ENCODE measurements around the gene TRAPPC3L.

The TRAPPC3L gene

GRCh38 chr6:116524236-116524635 is 21.2 kb downstream of the TRAPPC3L start:
- Histone ChIP-seq H3K9me3 (ENCODE audit: insufficient read depth, low read length) (no peaks in the 10 kb centered on the region), H3K4me1 (ENCODE audit: low read length) (peaks cover 24% of the 10 kb centered on the region), H3K27me3 (ENCODE audit: low read depth, low read length) (no peaks in the 10 kb centered on the region), H3K4me3 (ENCODE audit: low read length) (no peak overlapping the region), H2AFZ (ENCODE audit: low read depth, low read length) (no peak overlapping the region), H3K79me2 (ENCODE audit: low read length) (no peaks in the 10 kb centered on the region), H3K36me3 (replicated peaks; ENCODE audit: low read depth, low read length) (no peaks in the 10 kb centered on the region), H4K20me1 (ENCODE audit: insufficient read depth, low read length) (no peaks in the 10 kb centered on the region), H3K27ac (ENCODE audit: low read length) (no peak overlapping the region), H3K9ac (ENCODE audit: low read length) (no peak overlapping the region), H3K4me2 (ENCODE audit: low read length) (no peak overlapping the region)
- TF ChIP-seq CTCF (IDR thresholded peaks at IDR 0.05; ENCODE audit: low read depth, low read length) (no peak), EZH2phosphoT487 (IDR thresholded peaks at IDR 0.05; ENCODE audit: low read depth) (no peak)

GRCh38 chr6:116522896-116523295 is 22.6 kb downstream of the TRAPPC3L start:
- Histone ChIP-seq H3K4me1 (ENCODE audit: low read length) (peaks cover 10% of the 10 kb centered on the region), H2AFZ (ENCODE audit: low read depth, low read length) (no peak overlapping the region), H3K4me2 (ENCODE audit: low read length) (no peak overlapping the region), H3K9ac (ENCODE audit: low read length) (no peak overlapping the region), H3K79me2 (ENCODE audit: low read length) (no peaks in the 10 kb centered on the region), H3K27ac (ENCODE audit: low read length) (no peak overlapping the region), H3K4me3 (ENCODE audit: low read length) (no peak overlapping the region), H3K27me3 (ENCODE audit: low read depth, low read length) (no peaks in the 10 kb centered on the region), H4K20me1 (ENCODE audit: insufficient read depth, low read length) (no peaks in the 10 kb centered on the region), H3K36me3 (replicated peaks; ENCODE audit: low read depth, low read length) (no peaks in the 10 kb centered on the region), H3K9me3 (ENCODE audit: insufficient read depth, low read length) (no peaks in the 10 kb centered on the region)
- TF ChIP-seq CTCF (IDR thresholded peaks at IDR 0.05; ENCODE audit: low read depth, low read length) (no peak), EZH2phosphoT487 (IDR thresholded peaks at IDR 0.05; ENCODE audit: low read depth) (no peak)

GRCh38 chr6:116518621-116519368 is 26.7 kb downstream of the TRAPPC3L start:
- Histone ChIP-seq H3K4me2 (ENCODE audit: low read length) (no peak overlapping the region), H2AFZ (ENCODE audit: low read depth, low read length) (no peak overlapping the region), H3K9ac (ENCODE audit: low read length) (no peak overlapping the region), H3K36me3 (replicated peaks; ENCODE audit: low read depth, low read length) (no peaks in the 10 kb centered on the region), H3K27ac (ENCODE audit: low read length) (no peak overlapping the region), H4K20me1 (ENCODE audit: insufficient read depth, low read length) (no peaks in the 10 kb centered on the region), H3K4me3 (ENCODE audit: low read length) (no peak overlapping the region), H3K27me3 (ENCODE audit: low read depth, low read length) (no peaks in the 10 kb centered on the region), H3K9me3 (ENCODE audit: insufficient read depth, low read length) (no peaks in the 10 kb centered on the region), H3K79me2 (ENCODE audit: low read length) (no peaks in the 10 kb centered on the region), H3K4me1 (ENCODE audit: low read length) (peaks cover 11% of the 10 kb centered on the region)
- TF ChIP-seq EZH2phosphoT487 (IDR thresholded peaks at IDR 0.05; ENCODE audit: low read depth) (no peak), CTCF (IDR thresholded peaks at IDR 0.05; ENCODE audit: low read depth, low read length) (no peak)

GRCh38 chr6:116515141-116515540 is 30.3 kb downstream of the TRAPPC3L start:
- H4K20me1 ChIP-seq (ENCODE audit: insufficient read depth, low read length): no peaks in the 10 kb centered on the region
- no peak overlapping the region for H3K27ac ChIP-seq (ENCODE audit: low read length)
- peaks cover 29% of the 10 kb centered on the region for H3K4me1 ChIP-seq (ENCODE audit: low read length)
- TF ChIP-seq CTCF (IDR thresholded peaks at IDR 0.05; ENCODE audit: low read depth, low read length) (no peak), EZH2phosphoT487 (IDR thresholded peaks at IDR 0.05; ENCODE audit: low read depth) (no peak)
- no peaks in the 10 kb centered on the region for H3K36me3 ChIP-seq (replicated peaks; ENCODE audit: low read depth, low read length)
- H3K9ac ChIP-seq (ENCODE audit: low read length): no peak overlapping the region
- no peaks in the 10 kb centered on the region for H3K27me3 ChIP-seq (ENCODE audit: low read depth, low read length)
- no peaks in the 10 kb centered on the region for H3K79me2 ChIP-seq (ENCODE audit: low read length)
- no peak overlapping the region for H3K4me2 ChIP-seq (ENCODE audit: low read length)
- no peak overlapping the region for H2AFZ ChIP-seq (ENCODE audit: low read depth, low read length)
- no peaks in the 10 kb centered on the region for H3K9me3 ChIP-seq (ENCODE audit: insufficient read depth, low read length)
- no peak overlapping the region for H3K4me3 ChIP-seq (ENCODE audit: low read length)
